Liver (tissue), 9 donors: ENCODE measurements around the gene ECM2. TPM values are rescaled to one million over a fixed set of nuclear protein-coding genes. Genes with fewer than 3 reads are reported as not detected.

ENCODE experiments used
- DNase-seq: peaks from one replicate; pipeline ENCODE4 v3.0.0-alpha.2; 2017; ENCODE audit warnings: low spot score
- H3K27ac ChIP-seq, 2 donors: one replicate each; pipeline ENCODE4 v1.7.0; 2013; ENCODE audit warnings: inconsistent platforms in 2 of 2, low read length in 2 of 2, control low read depth in 1 of 2, low read depth in 1 of 2, mild to moderate bottlenecking in 1 of 2
- H3K27me3 ChIP-seq, 4 donors: one replicate each; pipeline versions ENCODE4 v1.6.1 to v1.7.0; 2013; ENCODE audit warnings: low read length in 3 of 4, inconsistent platforms in 1 of 4, mild to moderate bottlenecking in 1 of 4, moderate library complexity in 1 of 4; ENCODE audit not compliant: control insufficient read depth in 4 of 4, insufficient read depth in 4 of 4
- H3K36me3 ChIP-seq, 4 donors: one replicate each; pipeline versions ENCODE4 v1.6.1 to v1.7.0; 2013; ENCODE audit warnings: low read length in 3 of 4, mild to moderate bottlenecking in 3 of 4, low read depth in 1 of 4, moderate library complexity in 1 of 4; ENCODE audit not compliant: control insufficient read depth in 4 of 4, insufficient read depth in 3 of 4
- H3K4me1 ChIP-seq, 4 donors: one replicate each; pipeline versions ENCODE4 v1.6.1 to v1.7.0; 2013; ENCODE audit warnings: low read length in 3 of 4, mild to moderate bottlenecking in 3 of 4, moderate library complexity in 1 of 4; ENCODE audit not compliant: control insufficient read depth in 4 of 4, insufficient read depth in 4 of 4
- H3K4me3 ChIP-seq, 3 donors: one replicate each; pipeline versions ENCODE4 v1.6.1 to v1.7.0; 2013; ENCODE audit warnings: low read length in 3 of 3, control low read depth in 1 of 3, low read depth in 1 of 3, mild to moderate bottlenecking in 1 of 3
- H3K9ac ChIP-seq, 2 donors: one replicate each; pipeline ENCODE4 v1.7.0; 2013; ENCODE audit warnings: low read length in 2 of 2, mild to moderate bottlenecking in 2 of 2, moderate library complexity in 2 of 2, control low read depth in 1 of 2, low read depth in 1 of 2
- H3K9me3 ChIP-seq, 4 donors: one replicate each; pipeline versions ENCODE4 v1.6.1 to v1.7.0; 2013; ENCODE audit warnings: low read length in 3 of 4; ENCODE audit not compliant: control insufficient read depth in 4 of 4
- CTCF ChIP-seq: fragments of 150-350 bp; IDR thresholded peaks from 2 replicates; pipeline ENCODE4 v1.5.1; 2017; ENCODE audit warnings: improper control_type of control experiment, low read depth, low read length; ENCODE audit not compliant: missing input control
- FOXA1 ChIP-seq: IDR thresholded peaks from 2 replicates; pipeline ENCODE4 v1.6.1; 2016; ENCODE audit warnings: antibody characterized with exemption
- FOXA2 ChIP-seq: IDR thresholded peaks from 2 replicates; pipeline ENCODE4 v1.6.1; 2016; ENCODE audit warnings: antibody characterized with exemption
- GABPA ChIP-seq, 2 donors: IDR thresholded peaks in 1 of 2; conservative IDR thresholded peaks in 1 of 2; 2 replicates each; pipeline ENCODE4 v1.6.1; 2016; ENCODE audit warnings: antibody characterized with exemption in 2 of 2, mild to moderate bottlenecking in 1 of 2, moderate library complexity in 1 of 2
- HNF4A ChIP-seq, 2 donors: conservative IDR thresholded peaks; 2 replicates each; pipeline ENCODE4 v1.6.1; 2016; ENCODE audit warnings: antibody characterized with exemption in 2 of 2, mild to moderate bottlenecking in 2 of 2
- HNF4G ChIP-seq: IDR thresholded peaks from 2 replicates; pipeline ENCODE4 v1.6.1; 2016; ENCODE audit warnings: antibody characterized with exemption
- MAX ChIP-seq: IDR thresholded peaks from 2 replicates; pipeline ENCODE4 v1.6.1; 2016; ENCODE audit warnings: antibody characterized with exemption
- NR2F2 ChIP-seq: IDR thresholded peaks from 2 replicates; pipeline ENCODE4 v1.6.1; 2016; ENCODE audit warnings: antibody characterized with exemption
- RXRA ChIP-seq, 2 donors: IDR thresholded peaks; 2 replicates each; pipeline ENCODE4 v1.6.1; 2017 to 2018; ENCODE audit warnings: antibody characterized with exemption in 2 of 2, mild to moderate bottlenecking in 1 of 2
- YY1 ChIP-seq: IDR thresholded peaks from 2 replicates; pipeline ENCODE4 v1.6.1; 2016; ENCODE audit warnings: antibody characterized with exemption, mild to moderate bottlenecking
- ZBTB33 ChIP-seq: IDR thresholded peaks from 2 replicates; pipeline ENCODE4 v1.6.1; 2016; ENCODE audit warnings: antibody characterized with exemption
- whole genome bisulfite sequencing: extraction: QIAGEN DNeasy Blood & Tissue Kit; methylation state at CpG from one replicate; pipeline ENCODE4 v1.1.7; 2013; 5-methylcytosine and 5-hydroxymethylcytosine counted together
- polyA plus RNA-seq, 2 donors: library from polyadenylated mRNA; stranded (reverse) in 1 of 2; unstranded in 1 of 2; fragments of 200-250 nt in 1 of 2; fragments of >200 nt in 1 of 2; fragmentation: Nextera tagmentation in 1 of 2; extraction: Ambion mirVana in 1 of 2; gene quantifications; one replicate each; pipeline versions ENCODE4 v1.2.1 to v1.2.3, GENCODE V29; 2013 to 2015
- total RNA-seq, 2 donors: library from RNA; depleted of rRNA; stranded (reverse); fragments of >200 nt; gene quantifications; one replicate each; pipeline ENCODE4 v1.2.3, GENCODE V29; 2014
- donor health status: healthy.
- donor health status: healthy.
- donor health status: healthy.
- donor health status: healthy.
- donor health status: healthy.

ECM2 gene
- total and polyA plus RNA-seq, 4 donors, result 11.6 to 42.0 (median 15.3) TPM

GRCh38 chr9:92522983-92523970 lies 12.5 kb downstream of the ECM2 start:
- H3K9ac ChIP-seq, result no peak overlapping the region
- no peaks in the 10 kb centered on the region for H3K4me1 ChIP-seq
- no peak for TF ChIP-seq FOXA1
- no peak for TF ChIP-seq GABPA (IDR thresholded peaks at IDR 0.05 in 1 of 2, conservative IDR thresholded peaks at IDR 0.05 in 1 of 2)
- no peak for TF ChIP-seq MAX
- TF ChIP-seq FOXA2, result no peak
- no peak for TF ChIP-seq CTCF
- no peak for TF ChIP-seq NR2F2
- TF ChIP-seq YY1, result no peak
- no peak for TF ChIP-seq ZBTB33
- TF ChIP-seq HNF4A (conservative IDR thresholded peaks at IDR 0.05), result no peak
- no peak for TF ChIP-seq RXRA (IDR thresholded peaks at IDR 0.05)
- no peak overlapping the region for H3K27ac ChIP-seq
- H3K36me3 ChIP-seq, result peaks cover 0 to 2% (median under 1%) of the 10 kb centered on the region in 4 donors
- H3K4me3 ChIP-seq, result no peak overlapping the region
- no peaks in the 10 kb centered on the region for H3K27me3 ChIP-seq
- DNase-seq, result no peak
- no peaks in the 10 kb centered on the region for H3K9me3 ChIP-seq
- WGBS, result 94% methylated on average over 10 of the region's 10 CpGs

GRCh38 chr9:92520837-92521236 lies 15.0 kb downstream of the ECM2 start:
- Histone ChIP-seq H3K9ac (no peak overlapping the region), H3K9me3 (no peaks in the 10 kb centered on the region), H3K36me3 (peaks cover 1 to 11% (median 7%) of the 10 kb centered on the region in 4 donors), H3K4me1 (no peaks in the 10 kb centered on the region), H3K27me3 (no peaks in the 10 kb centered on the region), H3K27ac (no peak overlapping the region), H3K4me3 (no peak overlapping the region)
- WGBS, result 97% methylated on average over 2 of the region's 2 CpGs
- no peak for TF ChIP-seq HNF4A (conservative IDR thresholded peaks at IDR 0.05)
- no peak for TF ChIP-seq FOXA2
- no peak for TF ChIP-seq HNF4G
- DNase-seq, result no peak

GRCh38 chr9:92518199-92518598 lies 17.6 kb downstream of the ECM2 start:
- no peak overlapping the region for H3K9ac ChIP-seq
- 95% methylated on average over 4 of the region's 4 CpGs for WGBS
- H3K9me3 ChIP-seq, result no peaks in the 10 kb centered on the region
- peaks cover 1 to 11% (median 10%) of the 10 kb centered on the region in 4 donors for H3K36me3 ChIP-seq
- no peak for DNase-seq
- H3K4me3 ChIP-seq, result no peak overlapping the region
- H3K4me1 ChIP-seq, result no peaks in the 10 kb centered on the region
- no peaks in the 10 kb centered on the region for H3K27me3 ChIP-seq
- TF ChIP-seq MAX (no peak), HNF4G (no peak)
- no peak overlapping the region for H3K27ac ChIP-seq
